ENCODE results near the gene CXCL1.

The CXCL1 gene

DNA sequence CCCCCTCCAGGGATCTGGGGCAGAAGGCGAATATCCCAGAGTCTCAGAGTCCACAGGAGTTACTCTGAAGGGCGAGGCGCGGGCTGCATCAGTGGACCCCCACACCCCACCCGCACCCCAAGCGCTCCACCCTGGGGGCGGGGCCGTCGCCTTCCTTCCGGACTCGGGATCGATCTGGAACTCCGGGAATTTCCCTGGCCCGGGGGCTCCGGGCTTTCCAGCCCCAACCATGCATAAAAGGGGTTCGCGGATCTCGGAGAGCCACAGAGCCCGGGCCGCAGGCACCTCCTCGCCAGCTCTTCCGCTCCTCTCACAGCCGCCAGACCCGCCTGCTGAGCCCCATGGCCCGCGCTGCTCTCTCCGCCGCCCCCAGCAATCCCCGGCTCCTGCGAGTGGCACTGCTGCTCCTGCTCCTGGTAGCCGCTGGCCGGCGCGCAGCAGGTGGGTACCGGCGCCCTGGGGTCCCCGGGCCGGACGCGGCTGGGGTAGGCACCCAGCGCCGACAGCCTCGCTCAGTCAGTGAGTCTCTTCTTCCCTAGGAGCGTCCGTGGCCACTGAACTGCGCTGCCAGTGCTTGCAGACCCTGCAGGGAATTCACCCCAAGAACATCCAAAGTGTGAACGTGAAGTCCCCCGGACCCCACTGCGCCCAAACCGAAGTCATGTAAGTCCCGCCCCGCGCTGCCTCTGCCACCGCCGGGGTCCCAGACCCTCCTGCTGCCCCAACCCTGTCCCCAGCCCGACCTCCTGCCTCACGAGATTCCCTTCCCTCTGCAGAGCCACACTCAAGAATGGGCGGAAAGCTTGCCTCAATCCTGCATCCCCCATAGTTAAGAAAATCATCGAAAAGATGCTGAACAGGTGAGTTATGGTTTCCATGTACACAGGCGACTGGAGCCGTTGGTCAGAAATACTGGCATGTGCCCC lies at the start of gene CXCL1:
Gene CXCL1, plus strand, starts transcription at position 264 of the 926 bp plus-strand sequence. Its CDS starts 78 bp downstream, at position 342.
- no peak within 1 kb of the TSS for H3K27ac ChIP-seq

DNA sequence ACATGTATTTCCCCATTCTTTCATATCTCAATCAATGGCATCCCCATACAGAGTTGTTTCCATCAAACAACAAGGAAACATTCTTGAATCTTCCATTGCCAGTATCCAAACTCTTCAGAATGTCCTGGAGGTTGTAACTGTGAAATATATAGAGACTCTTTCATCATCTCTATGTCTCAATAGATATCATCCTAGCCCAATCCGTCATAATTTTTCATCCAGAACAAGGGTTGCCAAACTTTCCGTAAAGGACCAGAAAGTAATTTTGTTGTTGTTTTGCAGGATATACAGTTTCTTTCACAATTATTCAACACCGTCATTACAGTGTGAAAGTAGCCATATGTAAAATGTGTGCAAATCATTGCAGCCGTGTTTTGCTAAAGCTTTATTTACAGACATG lies 47.9 kb upstream of the CXCL1 start:
- H3K27ac ChIP-seq: no peak overlapping the region
- TF ChIP-seq ZFX (IDR thresholded peaks at IDR 0.05): no peak
- TF ChIP-seq, protein P1, sequence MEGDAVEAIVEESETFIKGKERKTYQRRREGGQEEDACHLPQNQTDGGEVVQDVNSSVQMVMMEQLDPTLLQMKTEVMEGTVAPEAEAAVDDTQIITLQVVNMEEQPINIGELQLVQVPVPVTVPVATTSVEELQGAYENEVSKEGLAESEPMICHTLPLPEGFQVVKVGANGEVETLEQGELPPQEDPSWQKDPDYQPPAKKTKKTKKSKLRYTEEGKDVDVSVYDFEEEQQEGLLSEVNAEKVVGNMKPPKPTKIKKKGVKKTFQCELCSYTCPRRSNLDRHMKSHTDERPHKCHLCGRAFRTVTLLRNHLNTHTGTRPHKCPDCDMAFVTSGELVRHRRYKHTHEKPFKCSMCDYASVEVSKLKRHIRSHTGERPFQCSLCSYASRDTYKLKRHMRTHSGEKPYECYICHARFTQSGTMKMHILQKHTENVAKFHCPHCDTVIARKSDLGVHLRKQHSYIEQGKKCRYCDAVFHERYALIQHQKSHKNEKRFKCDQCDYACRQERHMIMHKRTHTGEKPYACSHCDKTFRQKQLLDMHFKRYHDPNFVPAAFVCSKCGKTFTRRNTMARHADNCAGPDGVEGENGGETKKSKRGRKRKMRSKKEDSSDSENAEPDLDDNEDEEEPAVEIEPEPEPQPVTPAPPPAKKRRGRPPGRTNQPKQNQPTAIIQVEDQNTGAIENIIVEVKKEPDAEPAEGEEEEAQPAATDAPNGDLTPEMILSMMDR (conservative IDR thresholded peaks at IDR 0.05): no peak

More for the DNA sequence above, at the start of gene CXCL1:
- no peak for TF ChIP-seq ZFX (IDR thresholded peaks at IDR 0.05)
- TF ChIP-seq, protein P1 (conservative IDR thresholded peaks at IDR 0.05): no peak

DNA sequence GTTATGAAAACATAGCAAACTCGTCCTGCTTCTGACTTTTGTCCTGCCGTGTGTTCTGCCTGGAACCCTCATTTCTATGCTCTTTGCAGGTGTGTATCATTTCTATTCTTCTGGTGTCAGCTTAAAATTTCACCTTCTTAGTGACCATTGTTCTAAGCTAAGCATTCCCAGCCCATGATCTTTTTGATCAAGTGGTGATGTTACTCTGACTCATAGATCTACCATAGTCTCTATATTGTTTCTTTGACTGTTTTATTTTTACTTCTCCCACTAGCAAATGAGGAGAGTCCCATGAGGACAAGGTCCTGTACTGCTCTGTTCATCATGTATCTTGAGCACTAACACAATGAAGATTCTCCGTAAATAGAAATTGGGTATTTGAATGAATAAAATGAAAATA lies 46.8 kb upstream of the CXCL1 start:
- no peak overlapping the region for H3K27ac ChIP-seq
- no peak for TF ChIP-seq ZFX (IDR thresholded peaks at IDR 0.05)
- TF ChIP-seq, protein P1 (conservative IDR thresholded peaks at IDR 0.05): no peak

DNA sequence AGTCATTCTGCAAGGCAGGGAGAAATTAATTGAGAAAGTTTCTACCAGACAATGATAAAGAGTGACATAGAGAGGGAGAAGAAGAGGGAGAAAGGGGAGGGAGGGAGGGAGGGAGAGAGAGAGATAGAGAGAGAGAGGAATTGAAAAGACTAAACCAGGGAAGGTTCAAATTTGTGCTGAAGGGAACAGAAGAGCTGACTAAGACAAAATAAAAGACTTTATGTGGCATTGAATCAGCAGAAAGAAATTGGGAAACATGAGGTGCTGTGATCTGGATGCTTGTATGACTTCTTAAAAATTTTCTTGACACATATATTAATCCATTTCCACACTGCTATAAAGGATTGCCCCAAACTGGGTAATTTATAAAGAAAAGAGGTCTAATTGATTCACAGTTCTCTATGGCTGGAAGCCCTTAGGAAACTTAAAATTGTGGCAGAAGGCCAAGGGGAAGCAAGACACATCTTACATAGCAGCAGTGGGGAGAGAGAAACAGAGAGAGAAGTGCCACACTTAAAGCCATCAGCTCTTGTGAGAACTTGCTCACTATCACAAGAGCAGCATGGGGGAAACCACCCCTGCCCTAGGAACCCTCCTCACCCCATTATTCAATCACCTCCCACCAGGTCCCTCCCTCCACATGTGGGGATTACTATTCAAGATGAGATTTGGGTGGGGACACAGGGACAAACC lies 46.2 kb upstream of the CXCL1 start:
- H3K27ac ChIP-seq: no peak overlapping the region
- TF ChIP-seq, protein P1 (conservative IDR thresholded peaks at IDR 0.05): no peak
- no peak for TF ChIP-seq ZFX (IDR thresholded peaks at IDR 0.05)

DNA sequence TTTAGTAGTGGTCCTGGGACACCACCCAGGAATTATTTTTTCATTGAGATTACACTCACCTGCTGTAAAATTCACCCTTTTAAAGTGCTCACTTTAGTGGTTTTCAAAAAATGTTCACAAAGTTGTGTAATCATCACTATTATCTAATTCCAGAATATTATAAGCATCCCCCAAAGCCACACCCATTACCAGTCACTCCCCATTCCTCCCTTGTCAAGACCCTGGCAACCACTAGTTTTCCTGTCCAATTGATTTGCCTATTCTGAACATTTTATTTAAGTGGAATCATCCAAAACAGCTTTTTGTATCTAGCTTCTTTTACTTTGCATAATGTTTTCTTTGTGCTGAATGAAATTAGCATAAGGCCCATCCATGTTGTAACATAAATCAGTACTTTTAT lies 45.4 kb upstream of the CXCL1 start:
- H3K27ac ChIP-seq: no peak overlapping the region
- TF ChIP-seq, protein P1 (conservative IDR thresholded peaks at IDR 0.05): no peak
- TF ChIP-seq ZFX (IDR thresholded peaks at IDR 0.05): no peak

DNA sequence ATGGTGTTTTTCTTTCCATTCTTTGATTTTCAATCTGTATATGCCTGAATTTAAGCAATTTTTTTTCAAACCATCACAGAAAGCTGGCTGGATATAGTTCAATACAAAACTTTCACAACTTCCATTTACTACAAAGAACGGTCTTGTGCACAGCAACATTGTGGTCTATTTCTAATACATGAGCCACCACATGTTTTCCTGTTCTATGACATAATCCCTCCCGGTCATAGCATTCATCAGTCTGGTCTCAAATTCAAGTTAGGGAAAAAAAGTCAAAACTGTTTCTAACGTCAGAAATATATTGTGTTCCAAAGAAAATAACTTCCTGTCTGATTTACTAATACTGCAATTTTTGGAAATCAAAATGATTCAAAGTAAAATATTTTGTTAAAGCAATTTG lies 40.2 kb upstream of the CXCL1 start:
- TF ChIP-seq ZFX (IDR thresholded peaks at IDR 0.05): no peak
- TF ChIP-seq, protein P1 (conservative IDR thresholded peaks at IDR 0.05): no peak
- H3K27ac ChIP-seq: no peak overlapping the region

DNA sequence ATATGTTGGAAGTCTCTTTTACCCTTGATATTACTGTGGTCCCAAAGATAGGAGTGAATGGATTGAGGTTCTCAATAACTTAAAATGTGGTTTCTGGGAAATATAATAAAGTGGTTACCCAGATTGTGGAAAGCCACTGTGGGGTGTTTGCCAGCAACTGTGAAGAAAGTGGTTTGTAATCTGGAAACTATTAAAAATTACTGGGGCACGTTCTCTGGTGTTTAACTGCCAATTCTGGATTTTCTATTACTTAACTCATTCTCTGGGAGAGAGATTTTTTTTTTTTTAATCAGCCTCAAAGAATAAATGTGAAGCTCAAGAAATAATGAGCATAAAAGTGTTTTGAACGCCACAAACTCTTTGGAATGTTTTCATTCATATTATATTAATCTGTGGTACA lies 37.6 kb upstream of the CXCL1 start:
- no peak for TF ChIP-seq ZFX (IDR thresholded peaks at IDR 0.05)
- TF ChIP-seq, protein P1 (conservative IDR thresholded peaks at IDR 0.05): no peak
- H3K27ac ChIP-seq: no peak overlapping the region

Measured in C4-2B (cell line).